Neutrophil (primary cell): Measurements from ENCODE around the gene NFRKB.

Source experiments
- H3K27ac ChIP-seq: fragments of 200-600 bp; sonication (generic); 2 replicates; pipeline ENCODE4 v1.5.1; 2016; ENCODE audit warnings: mild to moderate bottlenecking, moderate library complexity
- H3K27me3 ChIP-seq: fragments of 200-600 bp; sonication (generic); 2 replicates; pipeline ENCODE4 v1.6.0; 2016; ENCODE audit warnings: mild to moderate bottlenecking
- H3K36me3 ChIP-seq: fragments of 200-600 bp; sonication (generic); 2 replicates; pipeline ENCODE4 v1.5.1; 2017
- H3K4me1 ChIP-seq, 2 experiments: fragments of 200-600 bp in 1 of 2; sonication (generic) in 1 of 2; 1 replicate in 1 of 2; 2 replicates in 1 of 2; pipeline versions ENCODE4 v1.5.1 to v1.6.1; 2013 to 2016; ENCODE audit warnings: low read depth in 1 of 2, low read length in 1 of 2, mild to moderate bottlenecking in 1 of 2, moderate library complexity in 1 of 2; ENCODE audit not compliant: control insufficient read depth in 1 of 2, insufficient read depth in 1 of 2
- H3K4me3 ChIP-seq, 2 experiments: fragments of 200-600 bp in 1 of 2; sonication (generic) in 1 of 2; 1 replicate in 1 of 2; 2 replicates in 1 of 2; pipeline ENCODE4 v1.5.1; 2013 to 2016; ENCODE audit warnings: low read depth in 1 of 2, low read length in 1 of 2, mild to moderate bottlenecking in 1 of 2, moderate library complexity in 1 of 2
- H3K9me3 ChIP-seq: fragments of 200-600 bp; sonication (generic); 2 replicates; pipeline ENCODE4 v1.5.1; 2016
- TF ChIP-seq, protein P1 (sequence below): fragments of 200-600 bp; sonication (generic); IDR thresholded peaks from 2 replicates; pipeline ENCODE4 v1.5.1; 2016; ENCODE audit warnings: antibody characterized with exemption

The NFRKB gene

DNA sequence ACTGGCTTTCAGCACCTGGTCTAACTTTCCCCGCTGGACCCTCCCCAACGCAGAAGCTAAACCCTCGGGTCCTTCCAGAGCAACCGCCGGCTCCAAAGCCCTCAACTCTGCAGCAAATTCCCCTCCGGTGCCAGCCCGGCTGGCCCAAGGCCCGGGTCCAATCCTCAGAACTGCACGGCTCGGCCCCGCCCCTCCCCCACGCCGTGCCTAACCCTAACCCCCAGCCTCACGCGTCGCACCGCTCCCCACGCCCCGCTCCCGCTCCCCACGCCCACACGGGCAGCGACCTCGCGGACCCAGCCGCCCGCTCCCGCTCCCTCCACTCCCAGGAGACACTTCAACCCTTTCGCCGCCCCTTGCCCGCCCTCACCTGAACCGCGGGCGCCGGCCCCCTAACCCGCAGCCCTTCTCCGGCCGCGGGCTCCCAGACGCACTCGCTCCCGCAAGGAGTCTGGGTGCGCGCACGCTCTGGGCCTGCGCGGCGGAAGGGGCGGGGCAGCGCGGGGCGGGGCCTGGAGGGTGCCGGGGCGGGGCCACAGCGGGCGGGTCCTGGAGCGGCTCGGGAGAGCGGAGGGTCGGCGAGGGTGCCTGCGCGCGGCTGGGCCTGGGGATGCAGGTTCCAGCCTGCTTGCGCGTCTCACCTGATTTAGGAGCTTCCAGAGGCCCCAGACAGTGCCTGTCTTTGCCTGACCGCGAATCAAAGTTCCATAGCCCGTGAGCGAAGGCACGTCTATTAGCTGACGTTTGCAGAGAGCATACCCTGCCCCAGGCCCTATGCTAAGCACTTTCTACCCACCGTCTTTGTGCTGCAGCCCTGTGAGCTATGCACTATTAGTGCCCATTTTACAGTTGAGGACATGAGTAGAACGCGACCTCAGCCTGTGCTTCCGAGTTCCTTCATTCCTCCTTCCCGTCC is at the start of gene NFRKB:
Gene NFRKB, minus strand, starts transcription at position 453 of the 916 bp plus-strand sequence. CDS start 2,729 bp downstream, outside the sequence.
- H3K27me3 ChIP-seq, result peaks cover 6% of the 10 kb centered on the region
- H3K4me1 ChIP-seq, result peaks cover 17 to 18% of the 10 kb centered on the region in 2 experiments
- H3K36me3 ChIP-seq, result peaks cover 26% of the 10 kb centered on the region
- H3K4me3 ChIP-seq, result peak within 1 kb of the TSS; percentile 80 to 98
- no peaks in the 10 kb centered on the region for H3K9me3 ChIP-seq
- H3K27ac ChIP-seq, result peak within 1 kb of the TSS; percentile 79
- TF ChIP-seq, protein P1, sequence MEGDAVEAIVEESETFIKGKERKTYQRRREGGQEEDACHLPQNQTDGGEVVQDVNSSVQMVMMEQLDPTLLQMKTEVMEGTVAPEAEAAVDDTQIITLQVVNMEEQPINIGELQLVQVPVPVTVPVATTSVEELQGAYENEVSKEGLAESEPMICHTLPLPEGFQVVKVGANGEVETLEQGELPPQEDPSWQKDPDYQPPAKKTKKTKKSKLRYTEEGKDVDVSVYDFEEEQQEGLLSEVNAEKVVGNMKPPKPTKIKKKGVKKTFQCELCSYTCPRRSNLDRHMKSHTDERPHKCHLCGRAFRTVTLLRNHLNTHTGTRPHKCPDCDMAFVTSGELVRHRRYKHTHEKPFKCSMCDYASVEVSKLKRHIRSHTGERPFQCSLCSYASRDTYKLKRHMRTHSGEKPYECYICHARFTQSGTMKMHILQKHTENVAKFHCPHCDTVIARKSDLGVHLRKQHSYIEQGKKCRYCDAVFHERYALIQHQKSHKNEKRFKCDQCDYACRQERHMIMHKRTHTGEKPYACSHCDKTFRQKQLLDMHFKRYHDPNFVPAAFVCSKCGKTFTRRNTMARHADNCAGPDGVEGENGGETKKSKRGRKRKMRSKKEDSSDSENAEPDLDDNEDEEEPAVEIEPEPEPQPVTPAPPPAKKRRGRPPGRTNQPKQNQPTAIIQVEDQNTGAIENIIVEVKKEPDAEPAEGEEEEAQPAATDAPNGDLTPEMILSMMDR, result peak; percentile 41

DNA sequence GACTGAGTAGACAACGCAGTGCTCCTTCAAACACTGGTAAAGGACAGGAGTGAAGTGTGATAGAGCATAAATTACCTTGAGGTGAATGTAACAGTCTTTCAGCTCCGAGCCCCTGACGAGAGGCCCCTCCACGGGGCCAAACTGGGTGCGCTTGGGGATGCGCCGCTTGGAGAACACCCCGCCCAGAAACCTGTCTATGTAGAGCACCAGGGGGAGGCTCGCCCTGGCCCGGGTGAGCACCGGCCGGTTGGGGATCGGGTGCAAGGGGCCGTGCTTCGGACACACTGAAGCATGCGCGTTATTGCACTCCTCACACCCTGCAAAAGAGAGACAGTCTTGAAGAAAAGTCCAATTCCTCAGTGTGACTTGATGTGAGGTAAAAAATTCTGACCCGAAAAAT is 49.3 kb upstream of the NFRKB start:
- H3K27ac ChIP-seq, result no peak overlapping the region
- TF ChIP-seq, protein P1, result no peak
- no peaks in the 10 kb centered on the region for H3K9me3 ChIP-seq
- H3K4me3 ChIP-seq, result no peak overlapping the region
- peaks cover 9% of the 10 kb centered on the region in 2 experiments for H3K4me1 ChIP-seq
- peaks cover 48% of the 10 kb centered on the region for H3K36me3 ChIP-seq
- H3K27me3 ChIP-seq, result no peaks in the 10 kb centered on the region

GRCh38 chr11:129943036-129943435 is 47.7 kb upstream of the NFRKB start:
- Histone ChIP-seq H3K4me3 (no peak overlapping the region), H3K27ac (no peak overlapping the region), H3K36me3 (peaks cover 52% of the 10 kb centered on the region), H3K4me1 (no peaks in the 10 kb centered on the region), H3K27me3 (no peaks in the 10 kb centered on the region), H3K9me3 (no peaks in the 10 kb centered on the region)
- TF ChIP-seq, protein P1, result no peak

DNA sequence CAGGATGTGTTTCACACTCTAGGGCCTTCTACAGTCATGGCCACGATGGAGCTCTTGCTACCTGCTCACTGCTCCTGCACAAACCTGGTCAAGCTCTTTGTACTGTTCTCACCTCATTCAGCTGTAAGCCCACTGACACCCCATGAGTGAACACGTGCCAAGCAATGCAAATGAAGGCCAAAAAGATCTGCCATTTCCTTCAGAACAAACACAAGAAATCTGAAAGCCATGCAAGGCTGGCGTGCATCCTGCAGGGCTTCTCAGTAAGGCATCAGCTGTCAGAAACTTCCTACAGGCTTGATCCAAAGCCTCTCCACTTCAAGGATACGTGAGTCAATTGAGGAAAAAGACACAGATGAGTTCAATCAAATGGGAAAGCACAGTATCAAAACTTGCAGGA is 44.1 kb upstream of the NFRKB start:
- Histone ChIP-seq H3K9me3 (no peaks in the 10 kb centered on the region), H3K4me1 (no peaks in the 10 kb centered on the region), H3K27ac (no peak overlapping the region), H3K36me3 (peaks cover 36% of the 10 kb centered on the region), H3K27me3 (no peaks in the 10 kb centered on the region), H3K4me3 (no peak overlapping the region)
- TF ChIP-seq, protein P1, result no peak

DNA sequence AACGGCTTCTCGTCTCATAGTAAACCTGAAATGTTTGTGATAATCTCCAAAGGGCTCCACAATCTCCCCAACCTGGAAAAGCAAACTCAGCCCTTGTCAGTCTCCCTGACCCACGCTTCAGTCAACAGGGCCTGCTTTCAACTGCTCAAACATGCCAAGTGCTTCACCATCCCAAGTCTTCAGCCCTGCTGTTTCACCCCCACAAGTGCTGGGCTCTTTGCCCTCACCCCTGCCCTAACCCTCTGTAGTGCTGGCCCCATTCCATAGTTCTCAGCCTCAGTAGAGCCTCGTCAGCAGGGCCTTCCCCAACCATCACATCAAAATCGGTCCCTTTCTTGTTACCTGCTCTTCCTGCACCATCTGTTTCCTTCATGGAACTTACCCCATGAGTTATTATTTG is 43.4 kb upstream of the NFRKB start:
- H3K27ac ChIP-seq, result no peak overlapping the region
- TF ChIP-seq, protein P1, result no peak
- H3K4me1 ChIP-seq, result no peaks in the 10 kb centered on the region
- no peak overlapping the region for H3K4me3 ChIP-seq
- H3K9me3 ChIP-seq, result no peaks in the 10 kb centered on the region
- no peaks in the 10 kb centered on the region for H3K27me3 ChIP-seq
- peaks cover 41% of the 10 kb centered on the region for H3K36me3 ChIP-seq
